HG03025 (cell line): ENCODE measurements around the gene EGR1.

Experiments used
- ATAC-seq: cut with Tn5 transposase; IDR thresholded peaks from one replicate; pipeline ENCODE4 v1.9.1; 2021; ENCODE audit warnings: mild to moderate bottlenecking, moderate library complexity; ENCODE audit not compliant: unreplicated experiment, low FRiP score

EGR1 gene

GRCh38 chr5:138465261-138466124 lies at the start of gene EGR1:
Gene EGR1, plus strand, starts transcription at chr5:138465479. Its CDS starts 283 bp downstream, at chr5:138465762.
- ATAC-seq = peak; percentile 59

DNA sequence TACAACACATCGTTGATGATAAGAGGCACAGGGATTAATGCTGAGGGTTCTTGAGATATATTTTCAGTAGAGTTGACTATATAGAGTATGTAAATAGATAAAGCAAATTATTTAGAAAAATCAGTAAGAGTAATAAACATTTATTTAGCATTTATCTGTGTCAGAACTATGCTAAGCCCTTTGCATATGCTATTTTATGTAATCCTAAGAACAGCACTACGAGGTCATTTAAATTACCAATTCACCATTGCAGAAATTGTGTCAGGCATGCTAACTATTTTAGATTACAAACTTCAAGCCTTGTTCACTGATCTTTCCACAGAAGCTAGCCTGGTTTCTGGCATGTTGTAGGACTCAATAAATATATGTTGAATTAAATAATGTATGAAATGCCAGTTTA lies 46.8 kb upstream of the EGR1 start:
- no peak for ATAC-seq

DNA sequence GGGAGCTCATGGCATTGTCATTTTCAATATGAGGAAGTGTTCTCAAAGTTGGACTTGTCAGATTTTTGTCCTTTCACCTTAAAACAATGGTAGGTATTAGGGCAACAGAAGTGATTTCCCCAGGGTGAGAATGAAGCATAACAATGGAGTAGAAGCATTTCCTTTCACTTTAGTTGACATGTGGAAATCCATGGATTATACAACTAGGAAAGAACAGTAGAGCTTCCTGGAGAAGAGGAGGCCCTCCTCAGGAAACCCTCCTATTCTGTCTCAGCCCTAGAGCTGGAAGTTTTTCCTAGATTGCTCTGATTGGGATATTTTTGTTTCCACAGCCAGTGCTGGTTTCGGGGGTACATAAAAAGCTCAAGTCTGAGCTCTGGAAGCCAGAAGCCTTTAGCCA lies 40.2 kb upstream of the EGR1 start:
- ATAC-seq = no peak

DNA sequence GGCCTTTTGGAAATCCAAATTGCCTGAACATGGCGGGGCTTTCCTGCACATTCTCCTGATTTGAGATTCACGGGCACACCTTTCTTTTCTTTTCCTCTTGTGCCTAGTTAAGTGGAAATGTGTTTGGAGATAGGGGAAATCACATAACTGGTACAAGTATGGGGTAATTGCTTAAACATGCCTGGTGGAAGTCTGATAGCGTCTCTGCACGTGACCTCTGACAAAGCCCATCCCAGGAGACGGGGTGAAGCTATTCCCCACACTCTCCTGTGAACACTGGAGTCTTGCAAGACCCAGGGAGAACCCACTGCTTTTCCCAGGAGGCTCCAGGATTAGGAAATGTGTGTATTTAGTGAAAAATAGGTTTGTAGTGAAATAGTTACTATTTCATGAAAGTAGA lies 29.3 kb upstream of the EGR1 start:
- ATAC-seq = no peak

DNA sequence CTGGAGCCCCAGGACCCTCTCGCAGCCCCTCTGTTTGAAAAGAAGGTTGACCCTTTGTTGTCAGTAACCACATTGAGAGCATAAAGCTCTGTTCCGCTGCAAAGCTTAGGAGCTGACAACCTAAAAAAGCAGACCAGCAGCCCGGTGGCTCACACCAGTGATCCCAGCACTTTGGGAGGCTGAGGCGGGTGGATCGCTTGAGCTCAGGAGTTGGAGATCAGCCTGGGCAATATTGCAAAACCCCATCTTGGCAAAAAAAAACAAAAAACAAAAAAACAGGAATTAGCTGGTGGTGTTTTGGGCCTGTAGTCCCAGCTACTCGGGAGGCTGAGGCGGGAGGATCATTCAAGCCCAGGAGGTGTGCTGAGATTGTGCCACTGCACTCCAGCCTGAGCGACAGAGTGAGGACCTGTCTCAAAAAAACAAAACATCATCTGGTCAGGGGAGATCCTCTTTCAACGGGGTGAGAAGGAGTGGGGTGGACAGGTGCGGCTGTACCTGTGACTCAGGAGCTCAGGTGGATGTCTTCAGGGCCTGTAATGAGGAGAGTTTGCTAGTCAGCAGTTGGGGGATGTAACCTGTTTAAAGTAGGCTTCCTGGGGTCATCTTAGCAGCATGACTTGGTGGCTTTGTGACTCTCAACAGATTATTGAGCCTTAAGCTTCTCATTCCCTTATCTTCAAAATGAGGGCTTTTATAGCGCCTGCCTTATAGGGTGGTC lies 27.1 kb upstream of the EGR1 start:
- ATAC-seq = no peak

DNA sequence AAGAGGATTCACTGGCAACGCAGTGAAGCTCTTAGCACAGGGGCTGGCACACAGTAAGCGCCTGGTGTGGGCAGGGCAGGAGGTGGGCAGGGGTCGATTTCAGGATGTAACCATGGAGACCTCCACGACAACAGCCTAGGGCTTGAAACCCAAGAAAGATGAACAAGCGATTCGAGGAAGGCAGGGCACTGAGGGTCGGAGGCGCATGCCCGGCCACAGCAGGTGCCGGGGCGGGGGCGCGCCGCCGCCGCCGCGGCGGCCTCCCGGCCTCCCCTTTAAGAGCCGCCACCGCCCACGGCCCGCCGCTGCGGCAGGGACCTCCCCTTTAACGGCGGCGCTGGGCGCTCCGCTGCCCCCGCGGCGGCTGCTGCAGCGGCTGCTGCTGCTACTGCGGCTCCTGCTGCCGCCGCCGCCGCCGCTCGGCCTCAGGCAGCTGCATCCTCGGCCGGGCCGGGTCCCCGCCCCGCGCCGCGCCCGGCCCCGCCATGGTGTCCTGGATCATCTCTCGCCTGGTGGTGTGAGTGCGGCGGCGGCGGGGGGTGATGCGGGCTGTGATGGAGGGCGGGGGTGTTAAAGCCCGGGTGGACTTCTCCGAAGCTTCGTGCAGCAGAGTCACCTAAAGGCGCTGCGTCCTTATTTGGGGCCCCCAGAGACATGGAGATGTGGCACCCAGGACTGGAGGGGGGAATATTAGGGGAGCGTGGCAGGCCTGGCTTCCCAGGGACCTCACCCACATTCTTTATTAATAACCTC lies 26.4 kb upstream of the EGR1 start, which contains the start of gene REEP2:
Gene REEP2 (plus strand): TSS at position 334 of the 753 bp plus-strand sequence. CDS start 152 bp downstream, at position 486.
- no peak for ATAC-seq

DNA sequence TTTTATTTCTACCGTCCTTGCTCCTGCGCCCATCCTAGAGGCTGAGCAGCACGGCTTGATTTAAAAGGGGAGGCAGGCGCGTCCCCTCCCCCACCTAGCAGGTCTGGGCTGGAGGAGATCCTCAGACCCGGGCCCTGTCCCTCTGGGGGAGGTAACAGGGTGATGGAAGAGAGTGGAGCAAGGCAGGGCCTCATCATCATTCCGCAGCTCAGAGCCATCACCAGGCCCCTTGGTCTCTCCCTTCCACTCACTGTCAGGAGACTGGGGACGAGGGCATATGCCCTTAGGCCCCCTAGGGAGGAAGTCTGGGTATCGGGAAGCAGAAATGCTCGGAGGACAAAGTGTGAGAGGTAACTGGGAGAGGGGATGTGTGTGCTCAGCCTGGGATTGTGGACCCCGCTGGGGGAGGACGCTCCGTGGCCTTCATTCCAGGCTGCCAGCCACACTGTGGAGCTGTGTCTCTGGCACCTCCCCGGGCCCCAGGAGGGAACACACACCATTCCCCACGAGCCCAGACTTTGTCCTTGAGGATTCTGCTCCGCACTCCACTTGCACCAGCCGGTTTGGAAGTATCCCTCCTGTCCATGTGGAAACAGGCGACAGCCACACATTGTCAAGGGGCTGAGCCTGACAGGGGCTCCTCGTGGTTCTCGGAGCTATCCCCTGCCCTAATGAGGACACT lies 25.7 kb upstream of the EGR1 start:
- no peak for ATAC-seq

DNA sequence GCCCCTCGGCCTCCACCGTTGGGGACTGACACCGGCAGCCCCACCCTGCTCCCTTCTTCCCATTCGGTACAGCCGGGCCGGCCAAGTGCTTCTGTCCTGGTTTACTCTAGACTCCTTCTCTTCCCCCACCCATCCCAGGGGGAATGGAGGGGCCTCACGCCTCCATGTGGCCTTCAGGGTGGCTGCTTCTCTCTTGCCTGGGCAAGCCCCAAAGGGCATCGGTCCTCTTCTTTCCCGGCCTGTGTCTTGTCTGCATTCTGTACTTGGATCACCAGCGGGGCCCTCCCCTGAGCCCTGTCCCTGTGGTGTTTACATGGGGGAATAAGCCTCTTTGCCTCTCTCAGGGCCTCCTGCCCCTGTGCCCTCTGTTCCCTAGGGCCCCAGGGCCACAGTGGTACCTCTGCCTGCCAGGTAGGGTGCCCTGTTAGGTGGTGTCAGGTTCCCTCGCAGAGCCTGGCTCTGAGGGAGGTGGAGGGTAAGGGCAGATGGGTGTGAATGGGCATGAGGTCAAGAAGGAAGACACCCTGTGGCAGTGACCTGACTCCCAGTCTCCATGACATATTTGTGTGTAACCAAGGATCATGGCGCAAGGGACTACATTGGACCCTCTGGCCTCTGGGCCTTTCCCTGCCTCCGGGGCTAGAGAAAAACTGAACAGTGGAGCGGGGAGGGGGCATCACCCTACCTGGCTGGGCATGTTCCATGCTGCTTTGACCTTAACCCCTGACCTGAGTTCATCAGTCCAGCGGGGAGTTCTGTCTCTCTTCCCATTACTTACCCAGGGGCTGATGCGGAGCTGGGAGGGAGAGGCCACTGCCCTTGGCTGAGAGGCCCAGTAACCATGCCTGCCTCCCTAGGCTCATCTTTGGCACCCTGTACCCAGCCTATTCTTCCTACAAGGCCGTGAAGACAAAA lies 24.9 kb upstream of the EGR1 start:
- no peak for ATAC-seq

DNA sequence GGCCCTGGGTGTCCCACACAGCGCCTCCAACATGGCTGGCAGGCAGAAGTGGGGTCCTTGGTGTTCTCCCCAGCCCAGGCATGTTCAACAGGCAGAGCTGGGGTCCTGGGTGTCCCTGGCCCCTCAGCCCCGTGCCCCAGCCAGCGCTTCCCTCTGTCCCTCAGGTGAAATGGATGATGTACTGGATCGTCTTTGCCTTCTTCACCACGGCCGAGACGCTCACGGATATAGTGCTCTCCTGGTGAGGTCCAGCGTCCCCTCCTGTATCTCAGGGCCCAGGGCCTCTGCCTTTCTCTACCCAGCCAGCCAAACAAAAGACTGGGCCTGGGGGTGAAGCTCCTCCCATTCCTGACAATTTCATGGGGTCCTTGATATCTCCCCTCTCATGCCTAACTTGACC lies 24.1 kb upstream of the EGR1 start:
- no peak for ATAC-seq

DNA sequence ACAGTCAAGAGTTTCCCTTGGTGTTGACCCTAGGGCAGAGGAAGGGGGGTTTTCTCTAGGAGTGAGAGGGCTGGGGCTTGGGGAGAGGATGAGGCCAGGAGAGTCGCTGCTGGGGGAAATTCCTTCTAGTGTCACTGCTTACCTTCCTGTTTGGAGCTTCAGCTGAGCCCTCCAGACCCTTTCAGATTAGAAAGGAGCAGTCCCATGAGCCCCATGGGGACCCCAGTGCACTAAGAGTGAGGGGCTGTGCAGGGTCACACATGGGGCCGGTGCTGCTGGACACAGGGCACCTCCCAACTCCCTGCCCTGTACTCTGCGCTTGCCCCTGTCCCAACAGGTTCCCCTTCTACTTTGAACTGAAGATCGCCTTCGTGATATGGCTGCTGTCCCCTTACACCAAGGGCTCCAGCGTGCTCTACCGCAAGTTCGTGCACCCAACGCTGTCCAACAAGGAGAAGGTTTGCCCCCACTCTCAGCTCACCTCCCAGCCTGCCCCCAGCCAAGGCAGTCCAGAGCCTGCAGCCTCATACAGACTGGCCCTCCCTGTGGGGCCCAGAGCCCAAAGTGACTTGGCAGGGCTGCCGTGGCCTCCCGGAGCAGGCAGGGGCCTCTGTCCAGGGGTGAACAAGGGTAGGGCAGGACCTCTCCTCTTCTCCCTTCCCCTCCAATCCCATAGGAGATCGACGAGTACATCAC lies 21.1 kb upstream of the EGR1 start:
- no peak for ATAC-seq

GRCh38 chr5:138444774-138445546 lies 20.3 kb upstream of the EGR1 start:
- no peak for ATAC-seq

GRCh38 chr5:138445547-138446271 lies 19.6 kb upstream of the EGR1 start:
- no peak for ATAC-seq

GRCh38 chr5:138448070-138448469 lies 17.2 kb upstream of the EGR1 start:
- no peak for ATAC-seq

- ATAC-seq = no peak
These were observed 16.5 kb upstream of the EGR1 start for GRCh38 chr5:138448481-138449398.

DNA sequence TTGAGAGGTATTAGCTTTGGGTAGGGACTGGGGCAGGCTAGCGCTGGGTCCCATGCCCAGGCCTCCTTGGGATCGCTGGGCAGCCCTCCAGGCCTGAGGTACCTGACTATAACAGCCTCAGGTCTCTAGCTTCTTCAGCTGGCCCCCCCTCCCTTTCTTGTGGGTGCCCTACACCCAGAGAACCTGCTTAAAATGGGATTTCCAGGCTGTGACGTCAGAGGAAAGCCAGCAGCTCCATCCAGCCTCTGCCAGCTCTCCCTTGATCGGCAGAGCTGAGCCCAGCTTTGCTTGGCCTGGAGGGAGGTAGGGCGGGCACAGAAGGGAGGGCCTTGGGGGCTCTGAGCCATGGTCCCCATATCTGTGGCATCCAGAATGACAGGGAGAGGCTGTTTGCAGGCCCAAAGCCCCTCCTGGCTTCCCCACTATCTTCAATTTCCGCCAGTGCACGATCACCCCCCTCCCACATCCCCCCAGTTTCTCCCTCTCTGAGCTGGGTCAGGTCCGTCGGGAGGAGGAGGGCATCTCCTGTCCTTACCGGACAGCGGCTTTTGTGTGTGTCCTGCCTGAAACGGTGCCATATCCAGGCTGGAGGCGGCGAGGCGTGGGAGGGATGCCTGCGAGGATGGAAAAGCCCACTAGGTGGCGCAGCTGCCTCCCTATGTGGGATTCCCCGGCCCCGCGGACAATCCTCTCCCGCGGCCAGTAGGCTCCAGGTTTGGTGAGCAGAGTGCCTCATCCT lies 15.6 kb upstream of the EGR1 start:
- ATAC-seq = peak; percentile 53

- no peak for ATAC-seq
These were observed 14.3 kb upstream of the EGR1 start for GRCh38 chr5:138450971-138451370.
